GM12878 (cell line): Measurements from ENCODE around the gene PDE11A. TPM values are rescaled to one million over a fixed set of nuclear protein-coding genes. Genes with fewer than 3 reads are reported as not detected.

ENCODE experiments used
- ATAC-seq: fragments of 200-7000 bp; cut with Tn5 transposase; 3 replicates; pipeline ENCODE4 v1.9.1; 2020; ENCODE audit warnings: mild to moderate bottlenecking, moderate library complexity
- BruUV-seq: library from RNA; stranded (reverse); fragments of 400-500 nt; replicated peaks from 2 replicates; lab custom pipeline; 2021; lab: Mats Ljungman, UMichigan
- CTCF ChIA-PET: fragments of 300-600 bp; sonication (Branson Sonifier 250); formaldehyde crosslinking; extraction: SDS; loops from one replicate; lab custom pipeline; 2021; ENCODE audit warnings: inconsistent platforms; lab: Yijun Ruan, JAX
- POLR2A ChIA-PET: fragments of 350-600 bp; formaldehyde crosslinking; extraction: SDS; loops from one replicate; lab custom pipeline; 2021; ENCODE audit warnings: inconsistent platforms; lab: Charles Lee
- RAD21 ChIA-PET: fragments of 300-600 bp; sonication (Branson Sonifier 250); formaldehyde crosslinking; loops from one replicate; lab custom pipeline; 2023; ENCODE audit warnings: antibody characterized with exemption; ENCODE audit not compliant: unreplicated experiment; lab: Charles Lee
- SMC1A ChIA-PET: fragments of 300-600 bp; sonication (Branson Sonifier 250); formaldehyde crosslinking; loops from one replicate; lab custom pipeline; 2023; ENCODE audit not compliant: unreplicated experiment, uncharacterized antibody; lab: Charles Lee
- DNase-seq: peaks from one replicate; pipeline ENCODE4 v3.0.0-alpha.2; 2011; ENCODE audit warnings: low read depth, low spot score
- FAIRE-seq: peaks from 3 replicates; lab custom pipeline; 2011; peaks lifted over from hg19 to GRCh38; lab: Jason Lieb, UNC
- H2AFZ ChIP-seq: 2 replicates; pipeline ENCODE4 v1.6.0; 2011; ENCODE audit warnings: low read depth, low read length, control low read depth; ENCODE audit not compliant: control insufficient read depth
- H3K27ac ChIP-seq: 2 replicates; pipeline ENCODE4 v1.5.1; 2011; ENCODE audit warnings: control low read depth; ENCODE audit not compliant: control insufficient read depth, insufficient read depth
- H3K27me3 ChIP-seq, 2 experiments: replicated peaks in 1 of 2; 2 replicates each; pipeline versions ENCODE4 v1.6.0 to v1.6.1; 2011; ENCODE audit warnings: low read length in 1 of 2; ENCODE audit not compliant: control insufficient read depth in 2 of 2, insufficient read depth in 2 of 2
- H3K36me3 ChIP-seq, 2 experiments: 2 replicates each; pipeline ENCODE4 v1.5.1; 2011; ENCODE audit warnings: low read length in 1 of 2; ENCODE audit not compliant: control insufficient read depth in 2 of 2, insufficient read depth in 2 of 2
- H3K4me1 ChIP-seq: 2 replicates; pipeline ENCODE4 v1.6.1; 2011; ENCODE audit warnings: mild to moderate bottlenecking, low read length, moderate library complexity, mixed read lengths; ENCODE audit not compliant: control insufficient read depth, insufficient read depth
- H3K4me2 ChIP-seq: 2 replicates; pipeline ENCODE4 v1.6.0; 2011; ENCODE audit warnings: control low read depth; ENCODE audit not compliant: control insufficient read depth, insufficient read depth
- H3K4me3 ChIP-seq: fragments of 200-600 bp; sonication (generic); 2 replicates; pipeline ENCODE4 v1.5.1; 2016
- H3K79me2 ChIP-seq: 2 replicates; pipeline ENCODE4 v1.6.0; 2011; ENCODE audit warnings: low read length; ENCODE audit not compliant: control insufficient read depth, insufficient read depth
- H3K9ac ChIP-seq: 2 replicates; pipeline ENCODE4 v1.8.0; 2011; ENCODE audit warnings: low read length, control low read depth, mixed read lengths; ENCODE audit not compliant: control insufficient read depth, insufficient read depth
- H3K9me3 ChIP-seq: replicated peaks from 3 replicates; pipeline ENCODE4 v1.5.1; 2011; ENCODE audit warnings: mild to moderate bottlenecking, low read length; ENCODE audit not compliant: control insufficient read depth, insufficient read depth
- H4K20me1 ChIP-seq: 2 replicates; pipeline ENCODE4 v1.6.0; 2011; ENCODE audit not compliant: control insufficient read depth, insufficient read depth
- BACH1 ChIP-seq: fragments of 450-650 bp; IDR thresholded peaks from 2 replicates; pipeline ENCODE4 v1.6.1; 2017; ENCODE audit warnings: mild to moderate bottlenecking, borderline replicate concordance
- HCFC1 ChIP-seq: fragments of 150-350 bp; IDR thresholded peaks from 2 replicates; pipeline ENCODE4 v1.6.1; 2014; ENCODE audit warnings: low read length
- IKZF1 ChIP-seq: fragments of 450-650 bp; conservative IDR thresholded peaks from 2 replicates; pipeline ENCODE4 v1.6.1; 2017; ENCODE audit warnings: antibody characterized with exemption, mild to moderate bottlenecking
- MTA2 ChIP-seq: fragments of 450-650 bp; IDR thresholded peaks from 2 replicates; pipeline ENCODE4 v1.6.1; 2016; ENCODE audit warnings: low read depth, mild to moderate bottlenecking, moderate library complexity
- POLR2AphosphoS2 ChIP-seq: IDR thresholded peaks from 2 replicates; pipeline ENCODE4 v1.6.1; 2011; ENCODE audit warnings: low read depth, mild to moderate bottlenecking, low read length, improper control_type of control experiment, moderate library complexity
- RAD51 ChIP-seq: fragments of 450-650 bp; IDR thresholded peaks from 2 replicates; pipeline ENCODE4 v1.6.1; 2016; ENCODE audit warnings: moderate library complexity, mild to moderate bottlenecking, inconsistent platforms
- RCOR1 ChIP-seq: conservative IDR thresholded peaks from 2 replicates; pipeline ENCODE4 v1.6.1; 2012; ENCODE audit warnings: low read depth, low read length, improper control_type of control experiment
- SMARCA5 ChIP-seq: fragments of 450-650 bp; IDR thresholded peaks from 2 replicates; pipeline ENCODE4 v1.6.1; 2017; ENCODE audit warnings: mild to moderate bottlenecking
- SP1 ChIP-seq: IDR thresholded peaks from one replicate; pipeline ENCODE4 v1.6.1; 2011; ENCODE audit warnings: low read depth, low read length
- WGBS: methylation state at CpG from one replicate; pipeline ENCODE4 v1.1.6; 2016; ENCODE audit warnings: low lambda C conversion rate; ENCODE audit not compliant: insufficient replicate concordance, insufficient coverage; ENCODE audit errors: missing lambda C conversion rate; 5-methylcytosine and 5-hydroxymethylcytosine counted together
- in situ Hi-C: fragments of 300-500 bp; cut with MboI; formaldehyde crosslinking; loops from 9 replicates; pipeline ENCODE4 v1.14.3; 2018; ENCODE audit warnings: mixed read lengths
- intact Hi-C: fragments of 100-400 bp; cut with micrococcal nuclease; formaldehyde crosslinking; loops from one replicate; pipeline ENCODE4 v1.14.2; 2022; ENCODE audit not compliant: unreplicated experiment
- polyA plus RNA-seq, 11 experiments: library from polyadenylated mRNA; depleted of rRNA in 4 of 11; unstranded in 6 of 11; stranded (reverse) in 5 of 11; fragments of >200 nt; fragmentation: Nextera tagmentation in 4 of 11; fragmentation: Illumina TruSeq in 1 of 11; extraction: Ambion mirVana in 4 of 11; extraction: Trizol in 1 of 11; gene quantifications; 1 replicate in 1 of 11; 2 replicates in 10 of 11; pipeline versions ENCODE4 v1.2.1 to v1.2.3, GENCODE V29; 2011 to 2016; ENCODE audit warnings: inconsistent platforms in 2 of 11, missing spikeins in 2 of 11, low read depth in 1 of 11
- total RNA-seq, 4 experiments: library from RNA; depleted of rRNA in 3 of 4; stranded (reverse); fragments of >200 nt in 3 of 4; fragmentation: Illumina TruSeq in 1 of 4; extraction: Trizol in 1 of 4; gene quantifications; 2 replicates each; pipeline versions ENCODE4 v1.2.1 to v1.2.3, GENCODE V29; 2013 to 2021
- TF ChIP-seq, protein P1 (sequence below), 3 experiments: IDR thresholded peaks in 2 of 3; conservative IDR thresholded peaks in 1 of 3; 2 replicates each; pipeline ENCODE4 v1.5.1; 2011; ENCODE audit warnings: low read depth in 3 of 3, low read length in 3 of 3, mild to moderate bottlenecking in 3 of 3, control low read depth in 2 of 3, moderate library complexity in 2 of 3, inconsistent platforms in 1 of 3, mixed read lengths in 1 of 3; ENCODE audit not compliant: control insufficient read depth in 2 of 3, insufficient read depth in 1 of 3; ENCODE audit errors: extremely low read depth in 1 of 3
- TF ChIP-seq, protein P2 (sequence below): fragments of 450-650 bp; IDR thresholded peaks from 2 replicates; pipeline ENCODE4 v1.6.1; 2017; ENCODE audit warnings: antibody characterized with exemption, mild to moderate bottlenecking, moderate library complexity
- TF ChIP-seq, protein P3 (sequence below): fragments of 450-650 bp; IDR thresholded peaks from 2 replicates; pipeline ENCODE4 v1.6.1; 2018; ENCODE audit warnings: mild to moderate bottlenecking, low read depth, moderate library complexity; ENCODE audit not compliant: partially characterized antibody

PDE11A gene
- total and polyA plus RNA-seq, 10 of the 15 experiments (the other 5 are each of a cell fraction or from before 2014, with no cell fraction given) = 0.01 to 0.17 (median 0.06) TPM; not detected in 5

DNA sequence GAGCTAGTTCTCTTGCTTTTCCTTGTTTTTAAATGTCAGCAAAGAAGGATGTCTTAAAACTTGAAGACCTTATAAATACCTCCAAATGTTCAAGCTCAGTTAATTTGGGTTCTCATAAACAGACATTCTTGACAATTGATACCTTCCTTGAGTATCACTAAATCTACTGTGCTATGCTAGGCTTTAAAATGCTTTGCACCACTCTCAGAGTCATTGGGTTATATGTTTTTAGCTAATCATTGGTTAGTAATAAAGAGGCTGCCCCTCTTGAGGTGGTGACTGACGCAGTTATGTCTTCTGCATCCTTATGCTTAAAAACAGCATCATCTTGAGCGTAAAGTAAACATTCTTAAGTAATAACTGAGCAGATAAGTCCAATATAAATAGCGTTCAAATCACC, 404.0 kb downstream of the PDE11A start:
- Histone ChIP-seq H2AFZ (no peak overlapping the region), H3K27ac (no peak overlapping the region), H3K9ac (no peak overlapping the region), H3K4me2 (no peak overlapping the region), H4K20me1 (no peaks in the 10 kb centered on the region), H3K27me3 (no peaks in the 10 kb centered on the region), H3K9me3 (no peaks in the 10 kb centered on the region), H3K79me2 (no peaks in the 10 kb centered on the region), H3K4me1 (no peaks in the 10 kb centered on the region), H3K36me3 (no peaks in the 10 kb centered on the region), H3K4me3 (no peak overlapping the region)
- in situ Hi-C loops (no loop called here), intact Hi-C loops (no loop called here)
- FAIRE-seq = no peak
- ChIA-PET POLR2A (no interaction called here), RAD21 (no interaction called here), SMC1A (interaction anchor here (0.6 to 2.3 kb wide), 5 partner anchors 12 to 1472 kb away, joined by 3 to 8 read pairs (median 4); no protein-coding TSS in a partner anchor)
- DNase-seq = no peak
- 95% methylated on average over 3 of the region's 3 CpGs for WGBS
- TF ChIP-seq SMARCA5 (no peak), IKZF1 (no peak), RCOR1 (no peak), SP1 (no peak), RAD51 (no peak), MTA2 (no peak), POLR2AphosphoS2 (no peak), BACH1 (no peak), HCFC1 (no peak)
- TF ChIP-seq, protein P1, sequence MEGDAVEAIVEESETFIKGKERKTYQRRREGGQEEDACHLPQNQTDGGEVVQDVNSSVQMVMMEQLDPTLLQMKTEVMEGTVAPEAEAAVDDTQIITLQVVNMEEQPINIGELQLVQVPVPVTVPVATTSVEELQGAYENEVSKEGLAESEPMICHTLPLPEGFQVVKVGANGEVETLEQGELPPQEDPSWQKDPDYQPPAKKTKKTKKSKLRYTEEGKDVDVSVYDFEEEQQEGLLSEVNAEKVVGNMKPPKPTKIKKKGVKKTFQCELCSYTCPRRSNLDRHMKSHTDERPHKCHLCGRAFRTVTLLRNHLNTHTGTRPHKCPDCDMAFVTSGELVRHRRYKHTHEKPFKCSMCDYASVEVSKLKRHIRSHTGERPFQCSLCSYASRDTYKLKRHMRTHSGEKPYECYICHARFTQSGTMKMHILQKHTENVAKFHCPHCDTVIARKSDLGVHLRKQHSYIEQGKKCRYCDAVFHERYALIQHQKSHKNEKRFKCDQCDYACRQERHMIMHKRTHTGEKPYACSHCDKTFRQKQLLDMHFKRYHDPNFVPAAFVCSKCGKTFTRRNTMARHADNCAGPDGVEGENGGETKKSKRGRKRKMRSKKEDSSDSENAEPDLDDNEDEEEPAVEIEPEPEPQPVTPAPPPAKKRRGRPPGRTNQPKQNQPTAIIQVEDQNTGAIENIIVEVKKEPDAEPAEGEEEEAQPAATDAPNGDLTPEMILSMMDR (IDR thresholded peaks at IDR 0.05 in 2 of 3, conservative IDR thresholded peaks at IDR 0.05 in 1 of 3; ENCODE audit: control insufficient read depth in 2 of 3, extremely low read depth in 1 of 3, insufficient read depth in 1 of 3, low read depth in 3 of 3, low read length in 3 of 3) = no peak
- TF ChIP-seq, protein P2, sequence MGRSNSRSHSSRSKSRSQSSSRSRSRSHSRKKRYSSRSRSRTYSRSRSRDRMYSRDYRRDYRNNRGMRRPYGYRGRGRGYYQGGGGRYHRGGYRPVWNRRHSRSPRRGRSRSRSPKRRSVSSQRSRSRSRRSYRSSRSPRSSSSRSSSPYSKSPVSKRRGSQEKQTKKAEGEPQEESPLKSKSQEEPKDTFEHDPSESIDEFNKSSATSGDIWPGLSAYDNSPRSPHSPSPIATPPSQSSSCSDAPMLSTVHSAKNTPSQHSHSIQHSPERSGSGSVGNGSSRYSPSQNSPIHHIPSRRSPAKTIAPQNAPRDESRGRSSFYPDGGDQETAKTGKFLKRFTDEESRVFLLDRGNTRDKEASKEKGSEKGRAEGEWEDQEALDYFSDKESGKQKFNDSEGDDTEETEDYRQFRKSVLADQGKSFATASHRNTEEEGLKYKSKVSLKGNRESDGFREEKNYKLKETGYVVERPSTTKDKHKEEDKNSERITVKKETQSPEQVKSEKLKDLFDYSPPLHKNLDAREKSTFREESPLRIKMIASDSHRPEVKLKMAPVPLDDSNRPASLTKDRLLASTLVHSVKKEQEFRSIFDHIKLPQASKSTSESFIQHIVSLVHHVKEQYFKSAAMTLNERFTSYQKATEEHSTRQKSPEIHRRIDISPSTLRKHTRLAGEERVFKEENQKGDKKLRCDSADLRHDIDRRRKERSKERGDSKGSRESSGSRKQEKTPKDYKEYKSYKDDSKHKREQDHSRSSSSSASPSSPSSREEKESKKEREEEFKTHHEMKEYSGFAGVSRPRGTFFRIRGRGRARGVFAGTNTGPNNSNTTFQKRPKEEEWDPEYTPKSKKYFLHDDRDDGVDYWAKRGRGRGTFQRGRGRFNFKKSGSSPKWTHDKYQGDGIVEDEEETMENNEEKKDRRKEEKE = no peak
- TF ChIP-seq, protein P3, sequence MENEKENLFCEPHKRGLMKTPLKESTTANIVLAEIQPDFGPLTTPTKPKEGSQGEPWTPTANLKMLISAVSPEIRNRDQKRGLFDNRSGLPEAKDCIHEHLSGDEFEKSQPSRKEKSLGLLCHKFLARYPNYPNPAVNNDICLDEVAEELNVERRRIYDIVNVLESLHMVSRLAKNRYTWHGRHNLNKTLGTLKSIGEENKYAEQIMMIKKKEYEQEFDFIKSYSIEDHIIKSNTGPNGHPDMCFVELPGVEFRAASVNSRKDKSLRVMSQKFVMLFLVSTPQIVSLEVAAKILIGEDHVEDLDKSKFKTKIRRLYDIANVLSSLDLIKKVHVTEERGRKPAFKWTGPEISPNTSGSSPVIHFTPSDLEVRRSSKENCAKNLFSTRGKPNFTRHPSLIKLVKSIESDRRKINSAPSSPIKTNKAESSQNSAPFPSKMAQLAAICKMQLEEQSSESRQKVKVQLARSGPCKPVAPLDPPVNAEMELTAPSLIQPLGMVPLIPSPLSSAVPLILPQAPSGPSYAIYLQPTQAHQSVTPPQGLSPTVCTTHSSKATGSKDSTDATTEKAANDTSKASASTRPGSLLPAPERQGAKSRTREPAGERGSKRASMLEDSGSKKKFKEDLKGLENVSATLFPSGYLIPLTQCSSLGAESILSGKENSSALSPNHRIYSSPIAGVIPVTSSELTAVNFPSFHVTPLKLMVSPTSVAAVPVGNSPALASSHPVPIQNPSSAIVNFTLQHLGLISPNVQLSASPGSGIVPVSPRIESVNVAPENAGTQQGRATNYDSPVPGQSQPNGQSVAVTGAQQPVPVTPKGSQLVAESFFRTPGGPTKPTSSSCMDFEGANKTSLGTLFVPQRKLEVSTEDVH = no peak
- TF ChIP-seq, all 136 proteins: peak for 0
- CTCF ChIA-PET = interaction anchor here (0.7 to 1.0 kb wide), 3 partner anchors 11 to 62 kb away, joined by 3 read pairs; no protein-coding TSS in a partner anchor
- no peak for ATAC-seq
- no TSS peak for BruUV-seq
